Measurements from ENCODE around the gene OSBPL10.
"Not testable (repeated sequence)": the region's sequence is repeated elsewhere in the genome, so short reads cannot be mapped to it uniquely, and the experiment has no call there.

OSBPL10 gene

GRCh38 chr3:31882895-31883294, 98.2 kb downstream of the OSBPL10 start:
- no peak for DNase-seq

GRCh38 chr3:31882431-31882830, 98.6 kb downstream of the OSBPL10 start:
- no peak for DNase-seq

- DNase-seq, result no peak
These were observed 100.5 kb downstream of the OSBPL10 start for GRCh38 chr3:31880482-31881078.

GRCh38 chr3:31880020-31880419, 101.0 kb downstream of the OSBPL10 start:
- DNase-seq, result no peak

- no peak for DNase-seq
These were observed 101.7 kb downstream of the OSBPL10 start for GRCh38 chr3:31879365-31879764.

GRCh38 chr3:31878231-31878838, 102.7 kb downstream of the OSBPL10 start:
- DNase-seq, result no peak

GRCh38 chr3:31876331-31876730, 104.7 kb downstream of the OSBPL10 start:
- DNase-seq, result no peak

- no peak for DNase-seq
These were observed 105.6 kb downstream of the OSBPL10 start for GRCh38 chr3:31875437-31875836.

- no peak for DNase-seq
These were observed 107.7 kb downstream of the OSBPL10 start for GRCh38 chr3:31873254-31873820.

GRCh38 chr3:31871939-31872507, 109.0 kb downstream of the OSBPL10 start:
- DNase-seq, result no peak

- not testable (repeated sequence) for DNase-seq
These were observed 111.0 kb downstream of the OSBPL10 start for GRCh38 chr3:31870111-31870510.

- no peak for DNase-seq
These were observed 112.8 kb downstream of the OSBPL10 start for GRCh38 chr3:31868236-31868635.

GRCh38 chr3:31862666-31863279, 118.3 kb downstream of the OSBPL10 start:
- DNase-seq, result no peak

GRCh38 chr3:31861826-31862225, 119.2 kb downstream of the OSBPL10 start:
- no peak for DNase-seq

- DNase-seq, result not testable (repeated sequence)
These were observed 120.4 kb downstream of the OSBPL10 start for GRCh38 chr3:31860642-31861041.

- DNase-seq, result no peak
These were observed 121.8 kb downstream of the OSBPL10 start for GRCh38 chr3:31859245-31859644.

- no peak for DNase-seq
These were observed 122.6 kb downstream of the OSBPL10 start for GRCh38 chr3:31858439-31858838.

GRCh38 chr3:31853580-31853979, 127.5 kb downstream of the OSBPL10 start:
- no peak for DNase-seq

- no peak for DNase-seq
These were observed 129.8 kb downstream of the OSBPL10 start for GRCh38 chr3:31851278-31851677.

GRCh38 chr3:31848911-31849310, 132.2 kb downstream of the OSBPL10 start:
- DNase-seq, result no peak

GRCh38 chr3:31848163-31848818, 132.8 kb downstream of the OSBPL10 start:
- no peak for DNase-seq

GRCh38 chr3:31847760-31848159, 133.3 kb downstream of the OSBPL10 start:
- DNase-seq, result no peak

- no peak for DNase-seq
These were observed 139.5 kb downstream of the OSBPL10 start for GRCh38 chr3:31841515-31841914.
